GM21367 (cell line): ENCODE results near the gene GRID1.
"Not testable (repeated sequence)": the region's sequence is repeated elsewhere in the genome, so short reads cannot be mapped to it uniquely, and the experiment has no call there.

Experiments used
- ATAC-seq: cut with Tn5 transposase; IDR thresholded peaks from one replicate; pipeline ENCODE4 v1.9.1; 2021; ENCODE audit not compliant: unreplicated experiment

Gene GRID1

GRCh38 chr10:85699066-85699465, 667.5 kb downstream of the GRID1 start:
- not testable (repeated sequence) for ATAC-seq

- ATAC-seq, result no peak
These were observed 669.7 kb downstream of the GRID1 start for GRCh38 chr10:85696893-85697292.

GRCh38 chr10:85682621-85683020, 684.0 kb downstream of the GRID1 start:
- no peak for ATAC-seq

GRCh38 chr10:85679710-85680109, 686.9 kb downstream of the GRID1 start:
- no peak for ATAC-seq

GRCh38 chr10:85679061-85679460, 687.5 kb downstream of the GRID1 start:
- ATAC-seq, result no peak

- ATAC-seq, result no peak
These were observed 691.7 kb downstream of the GRID1 start for GRCh38 chr10:85674851-85675250.

GRCh38 chr10:85673270-85673669, 693.3 kb downstream of the GRID1 start:
- no peak for ATAC-seq

- ATAC-seq, result no peak
These were observed 695.1 kb downstream of the GRID1 start for GRCh38 chr10:85671530-85671929.

- ATAC-seq, result no peak
These were observed 698.1 kb downstream of the GRID1 start for GRCh38 chr10:85668522-85668921.

GRCh38 chr10:85667638-85668233, 698.9 kb downstream of the GRID1 start:
- ATAC-seq, result no peak

- no peak for ATAC-seq
These were observed 699.6 kb downstream of the GRID1 start for GRCh38 chr10:85666987-85667386.

GRCh38 chr10:85666102-85666501, 700.5 kb downstream of the GRID1 start:
- ATAC-seq, result peak; percentile 74

GRCh38 chr10:85665681-85666080, 700.9 kb downstream of the GRID1 start:
- ATAC-seq, result no peak

- no peak for ATAC-seq
These were observed 701.5 kb downstream of the GRID1 start for GRCh38 chr10:85665078-85665477.

GRCh38 chr10:85661123-85661522, 705.5 kb downstream of the GRID1 start:
- ATAC-seq, result no peak

GRCh38 chr10:85659331-85659730, 707.3 kb downstream of the GRID1 start:
- ATAC-seq, result no peak

GRCh38 chr10:85658518-85658917, 708.1 kb downstream of the GRID1 start:
- no peak for ATAC-seq

GRCh38 chr10:85657476-85658113, 709.0 kb downstream of the GRID1 start:
- ATAC-seq, result no peak

- no peak for ATAC-seq
These were observed 711.2 kb downstream of the GRID1 start for GRCh38 chr10:85655411-85655810.

- no peak for ATAC-seq
These were observed 715.1 kb downstream of the GRID1 start for GRCh38 chr10:85651497-85651882.

- no peak for ATAC-seq
These were observed 715.7 kb downstream of the GRID1 start for GRCh38 chr10:85650791-85651496.

- ATAC-seq, result no peak
These were observed 717.1 kb downstream of the GRID1 start for GRCh38 chr10:85649461-85649860.
